GM23248 (cell line): Measurements from ENCODE around the gene CASP9. TPM values are rescaled to one million over a fixed set of nuclear protein-coding genes. Genes with fewer than 3 reads are reported as not detected.

Experiments used
- DNase-seq: peaks from one replicate; pipeline ENCODE4 v3.0.0-alpha.2; 2015
- H2AFZ ChIP-seq: fragments of 200-600 bp; sonication (generic); 2 replicates; pipeline ENCODE4 v1.6.1; 2016; ENCODE audit warnings: antibody characterized with exemption
- H3F3A ChIP-seq: fragments of 200-600 bp; sonication (generic); 2 replicates; pipeline ENCODE4 v1.6.1; 2016; ENCODE audit warnings: mild to moderate bottlenecking, antibody characterized with exemption, mixed run types; ENCODE audit not compliant: insufficient read depth
- H3K27ac ChIP-seq: fragments of 200-600 bp; sonication (generic); 2 replicates; pipeline ENCODE4 v1.5.1; 2016; ENCODE audit warnings: mild to moderate bottlenecking
- H3K27me3 ChIP-seq: fragments of 200-600 bp; sonication (generic); replicated peaks from 2 replicates; pipeline ENCODE4 v1.6.1; 2016; ENCODE audit warnings: mild to moderate bottlenecking; ENCODE audit not compliant: insufficient read depth
- H3K36me3 ChIP-seq: fragments of 200-600 bp; sonication (generic); 2 replicates; pipeline ENCODE4 v1.6.1; 2016; ENCODE audit warnings: low read depth, mild to moderate bottlenecking
- H3K4me1 ChIP-seq: fragments of 200-600 bp; sonication (generic); 2 replicates; pipeline ENCODE4 v1.6.1; 2016; ENCODE audit warnings: mild to moderate bottlenecking; ENCODE audit not compliant: insufficient read depth
- H3K4me2 ChIP-seq: fragments of 200-600 bp; sonication (generic); one replicate; pipeline ENCODE4 v1.6.1; 2016; ENCODE audit warnings: mild to moderate bottlenecking; ENCODE audit not compliant: unreplicated experiment
- H3K4me3 ChIP-seq: fragments of 200-600 bp; sonication (generic); 2 replicates; pipeline ENCODE4 v1.5.1; 2016; ENCODE audit warnings: mild to moderate bottlenecking
- H3K79me2 ChIP-seq: fragments of 200-600 bp; sonication (generic); 2 replicates; pipeline ENCODE4 v1.6.1; 2016; ENCODE audit warnings: mild to moderate bottlenecking; ENCODE audit not compliant: insufficient read depth
- H3K9ac ChIP-seq: fragments of 200-600 bp; sonication (generic); 2 replicates; pipeline ENCODE4 v1.6.1; 2016; ENCODE audit warnings: mild to moderate bottlenecking
- H3K9me2 ChIP-seq: fragments of 200-600 bp; sonication (generic); 2 replicates; pipeline ENCODE4 v1.6.1; 2016; ENCODE audit warnings: mixed run types, mild to moderate bottlenecking, moderate library complexity; ENCODE audit not compliant: insufficient read depth
- H3K9me3 ChIP-seq: fragments of 200-600 bp; sonication (generic); one replicate; pipeline ENCODE4 v1.6.1; 2017; ENCODE audit warnings: low read depth
- H4K20me1 ChIP-seq: fragments of 200-600 bp; sonication (generic); 2 replicates; pipeline ENCODE4 v1.6.0; 2016; ENCODE audit not compliant: insufficient read depth
- EZH2 ChIP-seq: fragments of 200-600 bp; sonication (generic); IDR thresholded peaks from 2 replicates; pipeline ENCODE4 v1.6.1; 2018; ENCODE audit warnings: antibody characterized with exemption, mild to moderate bottlenecking; ENCODE audit not compliant: insufficient read depth, poor library complexity, severe bottlenecking
- EZH2phosphoT487 ChIP-seq: fragments of 200-600 bp; sonication (generic); IDR thresholded peaks from 2 replicates; pipeline ENCODE4 v1.6.1; 2018; ENCODE audit warnings: antibody characterized with exemption, moderate library complexity, mild to moderate bottlenecking, low read depth; ENCODE audit not compliant: insufficient read depth
- WGBS, 2 experiments: methylation state at CpG; one replicate each; pipeline ENCODE4 v1.1.6; 2015 to 2017; ENCODE audit warnings: low lambda C conversion rate in 2 of 2, low coverage in 1 of 2; ENCODE audit errors: missing lambda C conversion rate in 2 of 2; 5-methylcytosine and 5-hydroxymethylcytosine counted together
- in situ Hi-C: fragments of 300-500 bp; cut with MboI; formaldehyde crosslinking; loops from 2 replicates; pipeline ENCODE4 v1.15.0; 2020
- polyA plus RNA-seq: library from polyadenylated mRNA; unstranded; fragments of >200 nt; fragmentation: Nextera tagmentation; extraction: Ambion mirVana; gene quantifications from 2 replicates; pipeline ENCODE4 v1.2.1, GENCODE V29; 2016
- small RNA-seq: library from RNA; depleted of rRNA; stranded (forward); fragments of <200 nt; gene quantifications from one replicate; pipeline ENCODE3, GENCODE V24; 2014; ENCODE audit warnings: low read depth, low replicate concordance
- total RNA-seq: library from RNA; depleted of rRNA; stranded (reverse); fragments of >200 nt; shearing (Covaris generic); gene quantifications from 2 replicates; pipeline ENCODE4 v1.2.3, GENCODE V29; 2014; rRNA removed

The CASP9 gene
- total and polyA plus RNA-seq, 2 experiments from 2014 or later: 6.7 to 15.8 TPM

- no peaks in the 10 kb centered on the region for H3K36me3 ChIP-seq
- no peaks in the 10 kb centered on the region for H3K27me3 ChIP-seq
- H3K4me1 ChIP-seq: no peaks in the 10 kb centered on the region
- no peaks in the 10 kb centered on the region for H3K9me2 ChIP-seq
- H3F3A ChIP-seq: no peaks in the 10 kb centered on the region
- H3K4me3 ChIP-seq: no peak overlapping the region
- no peaks in the 10 kb centered on the region for H4K20me1 ChIP-seq
- no peak overlapping the region for H3K27ac ChIP-seq
- no peaks in the 10 kb centered on the region for H3K9me3 ChIP-seq
- no peak overlapping the region for H3K4me2 ChIP-seq
- H2AFZ ChIP-seq: no peak overlapping the region
- no peak overlapping the region for H3K9ac ChIP-seq
- TF ChIP-seq EZH2: no peak
- no peak for TF ChIP-seq EZH2phosphoT487
- 76 to 77% methylated on average over 8 of the region's 8 CpGs for WGBS, 2 experiments
- in situ Hi-C loops: loop anchor here (25.0 kb wide), 1 partner anchor 305 kb away; no protein-coding TSS in a partner anchor
- no peaks in the 10 kb centered on the region for H3K79me2 ChIP-seq
- DNase-seq: no peak
Measured at GRCh38 chr1:15442119-15442518, 81.9 kb downstream of the CASP9 start.

Small RNAs within 50 kb of the gene (small RNA-seq; reads per million reads assigned to genes)
- not detected for gene SCARNA21B

Other genes starting within 250 kb of the CASP9 start
- gene EFHD2, start 114.3 kb downstream of the CASP9 start, total RNA-seq: 49.9 and 56.3 TPM in 2 replicates
- 53.1 and 56.1 TPM in 2 replicates for gene EFHD2, start 114.3 kb downstream of the CASP9 start, polyA plus RNA-seq
- not detected in 2 replicates for gene CTRC, start 85.8 kb downstream of the CASP9 start, total RNA-seq
- not detected in 2 replicates for gene CTRC, start 85.8 kb downstream of the CASP9 start, polyA plus RNA-seq
- not detected in 2 replicates for gene CELA2A, start 67.5 kb downstream of the CASP9 start, total RNA-seq
- not detected in 2 replicates for gene CELA2A, start 67.5 kb downstream of the CASP9 start, polyA plus RNA-seq
- not detected in 2 replicates for gene CELA2B, start 48.1 kb downstream of the CASP9 start, total RNA-seq
- not detected in 2 replicates for gene CELA2B, start 48.1 kb downstream of the CASP9 start, polyA plus RNA-seq
- 21.8 and 22.5 TPM in 2 replicates for gene DNAJC16, start 2.6 kb upstream of the CASP9 start, total RNA-seq
- 10.0 and 10.2 TPM in 2 replicates for gene DNAJC16, start 2.6 kb upstream of the CASP9 start, polyA plus RNA-seq
- 2.2 and 3.9 TPM in 2 replicates for gene AGMAT, start 60.8 kb upstream of the CASP9 start, total RNA-seq
- gene AGMAT, start 60.8 kb upstream of the CASP9 start, polyA plus RNA-seq: 0.75 and 0.85 TPM in 2 replicates
- gene DDI2, start 93.2 kb upstream of the CASP9 start, total RNA-seq: 7.9 and 19.6 TPM in 2 replicates
- 4.3 and 5.0 TPM in 2 replicates for gene DDI2, start 93.2 kb upstream of the CASP9 start, polyA plus RNA-seq
- gene PLEKHM2, start 160.1 kb upstream of the CASP9 start, total RNA-seq: 52.9 and 67.9 TPM in 2 replicates
- gene PLEKHM2, start 160.1 kb upstream of the CASP9 start, polyA plus RNA-seq: 14.8 and 14.9 TPM in 2 replicates
- 0.13 and 0.54 TPM in 2 replicates for gene SLC25A34, start 212.0 kb upstream of the CASP9 start, total RNA-seq
- 0.20 and 0.29 TPM in 2 replicates for gene SLC25A34, start 212.0 kb upstream of the CASP9 start, polyA plus RNA-seq
- gene TMEM82, start 218.3 kb upstream of the CASP9 start, total RNA-seq: not detected in 2 replicates
- gene TMEM82, start 218.3 kb upstream of the CASP9 start, polyA plus RNA-seq: not detected in 2 replicates
- gene FBLIM1, start 234.6 kb upstream of the CASP9 start, total RNA-seq: 59.6 and 69.9 TPM in 2 replicates
- 63.3 and 67.3 TPM in 2 replicates for gene FBLIM1, start 234.6 kb upstream of the CASP9 start, polyA plus RNA-seq